Measurements from ENCODE around the gene INCENP.

The INCENP gene

DNA sequence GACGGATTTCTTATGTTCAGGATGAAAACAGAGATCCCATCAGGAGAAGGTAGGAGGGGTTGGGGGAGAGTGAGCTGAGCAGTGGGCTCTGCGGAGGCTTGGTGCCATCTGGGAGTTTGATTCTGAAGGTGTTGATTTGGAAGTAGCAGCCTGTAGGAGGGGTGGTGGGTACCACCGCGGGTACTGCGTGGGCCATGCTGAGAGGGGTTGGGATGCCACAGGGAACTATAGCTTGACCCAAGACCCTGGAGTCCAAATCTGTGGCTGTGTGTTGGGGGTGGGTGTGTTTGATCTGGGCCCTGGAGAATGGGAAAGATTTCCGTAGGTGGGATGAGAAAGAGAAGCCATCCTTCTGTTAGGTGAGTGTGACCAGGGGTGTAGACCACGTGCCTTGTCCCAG, 5.0 kb downstream of the INCENP start:
- no peak for TF ChIP-seq POLR2AphosphoS5 (IDR thresholded peaks at IDR 0.05; ENCODE audit: low read depth, low read length)
- TF ChIP-seq, protein P1, sequence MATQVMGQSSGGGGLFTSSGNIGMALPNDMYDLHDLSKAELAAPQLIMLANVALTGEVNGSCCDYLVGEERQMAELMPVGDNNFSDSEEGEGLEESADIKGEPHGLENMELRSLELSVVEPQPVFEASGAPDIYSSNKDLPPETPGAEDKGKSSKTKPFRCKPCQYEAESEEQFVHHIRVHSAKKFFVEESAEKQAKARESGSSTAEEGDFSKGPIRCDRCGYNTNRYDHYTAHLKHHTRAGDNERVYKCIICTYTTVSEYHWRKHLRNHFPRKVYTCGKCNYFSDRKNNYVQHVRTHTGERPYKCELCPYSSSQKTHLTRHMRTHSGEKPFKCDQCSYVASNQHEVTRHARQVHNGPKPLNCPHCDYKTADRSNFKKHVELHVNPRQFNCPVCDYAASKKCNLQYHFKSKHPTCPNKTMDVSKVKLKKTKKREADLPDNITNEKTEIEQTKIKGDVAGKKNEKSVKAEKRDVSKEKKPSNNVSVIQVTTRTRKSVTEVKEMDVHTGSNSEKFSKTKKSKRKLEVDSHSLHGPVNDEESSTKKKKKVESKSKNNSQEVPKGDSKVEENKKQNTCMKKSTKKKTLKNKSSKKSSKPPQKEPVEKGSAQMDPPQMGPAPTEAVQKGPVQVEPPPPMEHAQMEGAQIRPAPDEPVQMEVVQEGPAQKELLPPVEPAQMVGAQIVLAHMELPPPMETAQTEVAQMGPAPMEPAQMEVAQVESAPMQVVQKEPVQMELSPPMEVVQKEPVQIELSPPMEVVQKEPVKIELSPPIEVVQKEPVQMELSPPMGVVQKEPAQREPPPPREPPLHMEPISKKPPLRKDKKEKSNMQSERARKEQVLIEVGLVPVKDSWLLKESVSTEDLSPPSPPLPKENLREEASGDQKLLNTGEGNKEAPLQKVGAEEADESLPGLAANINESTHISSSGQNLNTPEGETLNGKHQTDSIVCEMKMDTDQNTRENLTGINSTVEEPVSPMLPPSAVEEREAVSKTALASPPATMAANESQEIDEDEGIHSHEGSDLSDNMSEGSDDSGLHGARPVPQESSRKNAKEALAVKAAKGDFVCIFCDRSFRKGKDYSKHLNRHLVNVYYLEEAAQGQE (IDR thresholded peaks at IDR 0.05; ENCODE audit: insufficient read depth in 1 of 2, low read depth in 2 of 2, low read length in 2 of 2) = no peak
- TF ChIP-seq FOXP2 (optimal IDR thresholded peaks at IDR 0.05; ENCODE audit: borderline replicate concordance, extremely low read depth, extremely low read length, insufficient read depth) = no peak
- no peak for TF ChIP-seq TAF1 (IDR thresholded peaks at IDR 0.05; ENCODE audit: borderline replicate concordance, insufficient read depth, low read length)
- TF ChIP-seq SIN3A (IDR thresholded peaks at IDR 0.05; ENCODE audit: borderline replicate concordance, insufficient read depth, low read length) = no peak

DNA sequence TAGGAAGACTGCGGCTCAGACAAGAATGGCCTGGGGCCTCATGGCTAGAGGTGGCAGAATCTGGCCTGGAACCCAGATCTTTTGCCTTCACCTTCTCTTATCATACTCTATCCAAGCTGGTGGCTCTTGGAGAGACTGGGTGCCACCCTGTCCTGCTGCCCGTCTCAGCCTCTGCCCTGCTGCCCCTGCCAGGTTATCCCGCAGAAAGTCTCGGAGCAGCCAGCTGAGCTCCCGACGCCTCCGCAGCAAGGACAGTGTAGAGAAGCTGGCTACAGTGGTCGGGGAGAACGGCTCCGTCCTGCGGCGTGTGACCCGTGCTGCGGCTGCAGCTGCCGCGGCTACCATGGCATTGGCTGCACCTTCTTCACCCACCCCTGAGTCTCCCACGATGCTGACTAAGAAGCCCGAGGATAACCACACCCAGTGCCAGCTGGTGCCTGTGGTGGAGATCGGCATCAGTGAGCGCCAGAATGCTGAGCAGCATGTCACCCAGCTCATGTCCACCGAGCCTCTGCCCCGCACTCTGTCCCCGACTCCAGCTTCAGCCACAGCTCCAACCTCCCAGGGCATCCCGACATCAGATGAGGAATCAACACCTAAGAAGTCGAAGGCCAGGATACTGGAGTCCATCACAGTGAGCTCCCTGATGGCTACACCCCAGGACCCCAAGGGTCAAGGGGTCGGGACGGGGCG, 5.9 kb downstream of the INCENP start:
- no peak for TF ChIP-seq POLR2AphosphoS5 (IDR thresholded peaks at IDR 0.05; ENCODE audit: low read depth, low read length)
- TF ChIP-seq SIN3A (IDR thresholded peaks at IDR 0.05; ENCODE audit: borderline replicate concordance, insufficient read depth, low read length) = no peak
- TF ChIP-seq, protein P1 (IDR thresholded peaks at IDR 0.05; ENCODE audit: insufficient read depth in 1 of 2, low read depth in 2 of 2, low read length in 2 of 2) = no peak
- TF ChIP-seq TAF1 (IDR thresholded peaks at IDR 0.05; ENCODE audit: borderline replicate concordance, insufficient read depth, low read length) = no peak
- no peak for TF ChIP-seq FOXP2 (optimal IDR thresholded peaks at IDR 0.05; ENCODE audit: borderline replicate concordance, extremely low read depth, extremely low read length, insufficient read depth)

DNA sequence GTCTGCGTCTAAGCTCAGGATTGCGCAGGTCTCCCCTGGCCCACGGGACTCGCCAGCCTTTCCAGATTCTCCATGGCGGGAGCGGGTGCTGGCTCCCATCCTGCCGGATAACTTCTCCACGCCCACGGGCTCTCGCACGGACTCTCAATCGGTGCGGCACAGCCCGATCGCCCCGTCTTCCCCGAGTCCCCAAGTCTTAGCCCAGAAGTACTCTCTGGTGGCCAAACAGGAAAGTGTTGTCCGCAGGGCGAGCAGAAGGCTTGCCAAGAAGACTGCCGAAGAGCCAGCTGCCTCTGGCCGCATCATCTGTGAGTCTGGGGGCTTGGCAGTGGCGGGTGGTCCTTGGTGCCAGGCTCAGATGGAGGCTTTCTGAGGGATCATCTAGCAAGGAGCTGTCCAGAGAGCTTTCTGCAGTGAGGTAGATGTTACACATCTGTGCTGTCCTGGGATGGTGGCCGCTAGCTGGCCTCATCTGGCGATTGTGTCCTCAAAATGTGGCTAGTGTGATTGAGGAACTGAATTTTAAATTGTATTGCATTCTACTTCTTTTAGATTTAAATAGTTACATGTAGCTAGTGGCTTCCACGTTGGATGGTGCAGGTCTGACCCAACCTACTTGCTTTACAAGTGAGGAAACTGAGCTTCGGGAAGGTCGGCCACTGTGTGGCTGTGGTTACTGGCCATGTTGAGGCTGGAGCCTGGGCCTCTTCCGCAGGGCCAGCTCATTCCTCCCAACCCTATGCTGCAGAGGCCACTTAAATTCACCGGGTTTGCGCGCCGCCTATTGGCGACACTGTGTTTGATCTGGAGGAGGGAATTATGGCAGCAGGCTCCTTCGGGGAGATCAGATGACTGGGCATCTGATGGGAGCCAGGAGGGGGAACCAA, 6.7 kb downstream of the INCENP start:
- TF ChIP-seq FOXP2 (optimal IDR thresholded peaks at IDR 0.05; ENCODE audit: borderline replicate concordance, extremely low read depth, extremely low read length, insufficient read depth) (no peak), POLR2AphosphoS5 (IDR thresholded peaks at IDR 0.05; ENCODE audit: low read depth, low read length) (no peak), SIN3A (IDR thresholded peaks at IDR 0.05; ENCODE audit: borderline replicate concordance, insufficient read depth, low read length) (no peak), TAF1 (IDR thresholded peaks at IDR 0.05; ENCODE audit: borderline replicate concordance, insufficient read depth, low read length) (no peak)
- TF ChIP-seq, protein P1 (IDR thresholded peaks at IDR 0.05; ENCODE audit: insufficient read depth in 1 of 2, low read depth in 2 of 2, low read length in 2 of 2) = no peak

DNA sequence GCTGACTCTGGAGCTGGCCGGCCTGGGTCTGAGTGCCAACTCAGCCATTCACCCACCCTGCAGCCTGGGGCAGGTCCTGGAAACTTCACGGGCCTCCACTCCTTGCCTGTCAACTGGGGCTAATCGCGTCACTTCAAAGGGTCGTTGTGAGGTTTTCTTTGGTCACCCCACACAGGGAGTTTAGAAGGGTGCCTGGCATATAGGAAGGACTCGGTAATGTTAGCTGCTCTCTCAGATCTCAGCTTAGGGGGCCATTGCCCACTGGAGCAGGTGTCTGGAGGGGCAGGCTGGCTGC, 7.3 kb downstream of the INCENP start:
- TF ChIP-seq, protein P1 (IDR thresholded peaks at IDR 0.05; ENCODE audit: insufficient read depth in 1 of 2, low read depth in 2 of 2, low read length in 2 of 2) = no peak
- TF ChIP-seq TAF1 (IDR thresholded peaks at IDR 0.05; ENCODE audit: borderline replicate concordance, insufficient read depth, low read length) = no peak
- TF ChIP-seq FOXP2 (optimal IDR thresholded peaks at IDR 0.05; ENCODE audit: borderline replicate concordance, extremely low read depth, extremely low read length, insufficient read depth) = no peak
- TF ChIP-seq SIN3A (IDR thresholded peaks at IDR 0.05; ENCODE audit: borderline replicate concordance, insufficient read depth, low read length) = no peak
- TF ChIP-seq POLR2AphosphoS5 (IDR thresholded peaks at IDR 0.05; ENCODE audit: low read depth, low read length) = no peak

Data from PFSK-1 (cell line).